ENCODE data around the gene TSPAN33.

TSPAN33 gene

DNA sequence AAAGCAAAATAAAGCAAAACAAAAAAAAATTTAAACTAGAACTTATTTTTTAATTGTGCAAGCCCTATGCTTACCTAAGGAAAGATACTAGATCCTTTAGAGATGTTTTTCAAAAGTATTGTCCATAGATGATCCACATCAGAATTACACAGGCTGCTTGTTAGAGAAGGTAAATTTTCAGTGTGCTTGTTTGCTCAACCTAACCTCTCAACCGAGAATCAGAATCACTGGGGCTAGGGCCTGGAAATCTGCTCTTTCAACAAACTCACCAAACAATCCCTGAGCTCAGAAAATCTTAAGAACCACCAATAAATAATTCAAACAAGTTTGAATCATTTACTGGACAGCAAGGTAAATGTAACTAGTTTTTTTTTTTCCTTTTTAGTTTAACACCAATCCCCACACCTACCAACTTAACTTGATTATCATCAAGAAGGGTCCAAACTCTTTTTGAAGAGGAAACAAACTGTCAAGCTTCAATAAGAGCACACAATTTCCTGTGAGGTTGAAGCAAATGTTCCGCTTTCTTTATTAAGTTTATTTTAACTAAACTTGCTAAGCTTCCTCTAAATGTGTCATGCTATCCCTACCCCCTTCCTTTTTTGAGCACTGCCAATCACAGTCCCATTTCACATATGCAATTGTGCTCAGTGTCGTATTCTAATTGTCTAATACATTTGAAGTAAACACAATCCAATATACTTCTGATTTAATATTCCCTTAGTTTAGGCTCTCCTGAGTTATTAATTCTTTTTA lies 7.4 kb upstream of the TSPAN33 start:
- no peak for DNase-seq (ENCODE audit: low read depth)

DNA sequence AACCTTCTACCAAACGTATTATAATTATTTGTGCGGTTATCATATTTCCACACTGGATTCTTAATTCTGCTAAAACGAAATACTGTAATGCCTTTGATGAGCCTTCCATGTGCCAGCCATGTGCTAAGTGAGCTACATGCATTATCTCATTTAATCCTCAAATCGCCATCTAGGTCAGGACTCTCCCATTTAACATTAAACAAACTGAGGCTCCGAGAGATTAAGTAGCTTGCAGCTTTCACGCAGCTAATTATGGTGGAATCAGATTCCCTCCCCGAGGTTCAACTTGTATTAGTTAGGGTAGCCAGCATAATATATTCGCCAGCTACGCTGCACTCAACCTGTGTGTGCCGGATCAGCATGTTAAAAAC lies 798 bp upstream of the TSPAN33 start:
- no peak for DNase-seq (ENCODE audit: low read depth)

DNA sequence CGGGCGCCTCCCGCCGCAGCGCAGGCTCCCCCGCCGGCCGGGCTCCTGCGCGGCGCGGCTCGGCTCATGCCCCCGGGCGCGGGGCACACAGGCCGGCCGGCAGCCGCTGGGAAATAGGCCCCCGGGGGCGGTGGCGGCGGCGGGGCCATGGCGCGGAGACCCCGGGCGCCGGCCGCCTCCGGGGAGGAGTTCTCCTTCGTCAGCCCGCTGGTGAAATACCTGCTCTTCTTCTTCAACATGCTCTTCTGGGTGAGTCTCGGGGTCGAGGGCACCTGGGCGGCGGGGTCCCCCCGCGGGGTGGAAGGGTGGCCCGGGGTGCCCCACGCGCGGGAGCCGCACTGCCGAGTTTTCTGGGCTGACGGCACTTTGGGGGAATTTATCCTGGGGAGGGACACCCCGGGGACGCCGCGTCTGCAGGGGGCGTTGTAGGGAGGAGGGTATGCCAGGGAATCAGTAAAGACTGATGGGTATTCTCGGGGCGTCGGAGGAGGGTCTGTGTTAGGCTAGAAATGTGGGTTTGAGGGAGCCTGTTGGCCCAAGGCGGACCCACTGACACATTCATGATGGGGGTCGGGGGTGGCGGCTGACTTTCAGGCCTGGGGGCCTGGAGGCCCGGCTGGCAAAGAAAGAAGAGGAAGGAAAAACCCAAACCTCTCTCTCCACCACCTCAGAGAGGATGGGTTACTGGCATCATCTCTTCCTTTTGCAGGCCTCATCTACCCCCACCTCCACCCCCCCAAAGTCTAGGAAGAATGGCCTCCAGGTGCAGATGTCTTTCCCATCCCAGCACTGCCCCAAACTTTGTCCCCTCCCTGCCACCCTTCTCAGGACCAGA lies 544 bp downstream of the TSPAN33 start:
- no peak for DNase-seq (ENCODE audit: low read depth)

DNA sequence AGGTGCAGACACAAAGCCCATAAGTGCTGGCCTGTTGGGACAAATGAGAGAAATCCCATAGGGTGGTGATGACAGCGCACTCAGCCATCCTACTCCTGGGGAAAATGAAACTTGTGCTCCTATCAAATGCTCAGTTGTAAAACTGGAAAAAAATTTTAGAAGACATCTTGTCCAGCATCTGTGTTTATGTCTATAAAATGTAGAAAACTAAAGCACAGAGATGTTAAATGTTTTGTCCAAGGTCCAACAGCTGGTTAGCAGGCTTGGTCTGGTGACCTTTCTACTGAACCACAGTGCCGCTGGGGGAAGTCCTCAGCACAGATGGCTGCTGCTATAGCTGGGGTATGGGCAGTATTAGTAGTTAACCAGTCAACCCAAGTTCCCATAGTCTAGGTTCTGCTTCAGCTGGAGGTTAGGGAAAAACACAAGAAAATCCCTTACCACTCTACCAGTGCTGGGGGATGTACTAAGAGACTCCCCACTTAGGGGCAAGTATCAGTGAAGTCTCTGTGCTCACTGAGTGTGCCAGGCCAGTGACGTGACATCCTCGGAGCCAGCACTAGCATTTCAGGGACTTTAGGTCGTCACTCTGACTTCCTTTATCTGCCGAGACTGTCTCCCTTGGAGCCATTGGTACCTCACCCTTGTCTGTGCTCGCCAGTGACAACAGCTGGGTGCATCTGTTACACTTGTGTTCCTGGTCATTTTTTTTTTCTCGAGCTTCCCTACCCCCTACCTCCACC lies 1.9 kb downstream of the TSPAN33 start:
- no peak for DNase-seq (ENCODE audit: low read depth)

DNA sequence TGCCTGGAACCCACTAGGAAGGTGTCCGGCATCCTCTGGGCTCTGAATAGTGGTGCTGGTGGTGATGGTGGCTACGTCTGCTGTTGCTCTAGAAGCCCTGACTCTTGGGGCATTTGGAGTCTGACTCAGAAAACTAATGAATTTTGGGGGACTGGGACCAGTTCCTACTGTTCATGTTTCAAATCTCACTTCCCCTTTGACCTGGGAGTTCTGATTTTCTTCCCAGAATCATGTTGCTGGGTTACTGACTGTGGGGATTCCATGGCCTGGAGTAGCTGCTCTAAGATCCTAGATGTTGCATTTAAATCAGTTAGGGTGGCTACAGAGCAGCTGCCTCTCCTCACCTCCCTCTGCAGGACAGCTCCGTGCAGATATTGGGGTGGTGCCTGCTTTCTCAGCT lies 3.2 kb downstream of the TSPAN33 start:
- no peak for DNase-seq (ENCODE audit: low read depth)

DNA sequence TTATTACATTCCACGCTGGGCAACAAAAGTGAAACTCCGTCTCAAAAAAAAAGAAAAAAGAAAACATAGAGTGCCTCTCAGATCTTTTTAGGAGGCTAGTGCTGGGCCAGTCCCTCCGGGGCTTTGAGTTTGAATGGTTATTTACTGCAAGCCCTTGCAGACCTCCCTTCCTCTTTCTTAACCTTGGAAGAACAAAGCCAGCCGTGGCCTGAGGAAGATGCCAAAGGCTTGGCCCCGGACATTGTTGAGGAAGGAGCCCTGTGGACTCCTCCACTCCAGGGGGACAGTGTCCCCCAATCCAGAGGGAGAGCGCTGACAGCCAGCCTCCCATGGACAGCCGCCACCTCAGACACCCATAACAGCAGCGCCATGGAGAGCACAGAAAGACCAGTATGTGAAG lies 5.0 kb downstream of the TSPAN33 start:
- no peak for DNase-seq (ENCODE audit: low read depth)

DNA sequence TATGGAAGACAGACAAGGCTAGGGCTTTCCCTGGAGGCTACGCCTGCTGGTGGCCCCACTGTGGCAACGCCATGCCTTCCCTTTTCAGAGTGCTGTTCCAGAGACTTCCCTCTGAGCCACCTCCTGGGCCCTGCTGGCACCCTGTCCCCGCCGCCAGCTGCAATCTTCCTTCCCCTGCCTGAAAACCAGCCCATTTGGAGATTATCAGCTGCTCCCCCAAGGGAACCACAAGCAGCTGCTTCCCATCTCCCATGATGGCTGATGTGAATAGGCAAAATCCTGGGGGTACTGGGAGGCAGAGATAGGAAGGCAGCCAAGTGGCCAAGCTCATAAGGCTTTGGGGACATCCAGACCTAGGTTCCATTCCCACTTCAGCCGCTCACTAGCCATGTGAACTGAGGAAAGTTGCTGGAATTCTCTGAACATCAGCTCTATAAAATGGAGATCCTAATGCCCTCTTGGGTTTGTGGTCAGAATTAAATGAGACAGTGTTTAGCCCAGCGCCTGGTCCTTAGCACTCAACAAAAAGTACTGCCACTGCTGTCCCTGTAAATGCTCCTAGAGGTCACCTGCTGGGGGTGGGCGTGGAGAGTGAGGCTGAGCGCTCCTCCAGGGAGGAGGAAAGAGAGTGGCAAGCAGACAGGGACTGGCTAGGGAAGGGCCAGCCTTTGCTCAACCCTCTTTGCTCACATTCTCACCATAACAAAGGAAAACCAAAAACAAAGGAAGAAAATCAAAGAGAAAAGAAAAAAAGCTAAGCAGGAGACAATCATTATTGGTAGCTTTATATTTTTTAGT lies 5.9 kb downstream of the TSPAN33 start:
- DNase-seq (ENCODE audit: low read depth), result no peak

DNA sequence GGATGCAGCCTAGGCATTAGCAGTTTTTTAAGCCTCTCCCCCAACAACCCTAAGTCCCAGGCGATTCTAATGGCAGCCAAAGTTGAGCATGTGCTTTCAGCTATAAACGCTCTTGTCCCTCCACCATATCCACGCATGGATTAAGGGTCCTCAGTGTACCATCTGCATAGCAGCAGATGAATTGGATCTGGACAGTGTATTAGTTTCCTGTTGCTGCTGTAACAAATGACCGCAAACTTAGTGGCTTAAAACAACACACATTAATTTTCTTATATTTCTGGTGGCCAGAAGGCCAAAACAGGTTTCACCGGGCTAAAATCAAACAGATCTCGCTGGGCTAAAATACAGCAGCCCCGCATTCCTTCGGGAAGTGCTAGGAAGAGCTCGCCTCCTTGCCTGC lies 13.1 kb downstream of the TSPAN33 start:
- DNase-seq (ENCODE audit: low read depth), result no peak

DNA sequence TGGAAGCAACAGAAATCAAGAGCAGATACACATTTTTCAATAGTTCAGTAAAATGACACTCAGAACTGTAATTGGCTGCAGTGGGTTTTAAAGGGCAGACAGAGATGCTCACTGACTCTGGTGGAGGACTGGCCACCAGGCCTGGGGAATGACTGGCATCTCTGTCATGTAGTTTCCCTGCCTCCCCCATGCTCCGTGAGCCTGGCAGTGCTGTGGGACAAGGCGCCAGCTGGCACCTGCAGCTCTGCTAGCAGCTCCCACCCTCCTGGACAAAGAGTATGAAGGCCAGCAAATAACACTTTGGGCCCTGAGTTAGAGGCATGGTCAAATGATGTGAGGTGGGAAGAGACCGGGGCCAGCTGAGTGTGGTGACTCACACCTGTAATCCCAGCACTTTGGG lies 15.0 kb downstream of the TSPAN33 start:
- no peak for DNase-seq (ENCODE audit: low read depth)

DNA sequence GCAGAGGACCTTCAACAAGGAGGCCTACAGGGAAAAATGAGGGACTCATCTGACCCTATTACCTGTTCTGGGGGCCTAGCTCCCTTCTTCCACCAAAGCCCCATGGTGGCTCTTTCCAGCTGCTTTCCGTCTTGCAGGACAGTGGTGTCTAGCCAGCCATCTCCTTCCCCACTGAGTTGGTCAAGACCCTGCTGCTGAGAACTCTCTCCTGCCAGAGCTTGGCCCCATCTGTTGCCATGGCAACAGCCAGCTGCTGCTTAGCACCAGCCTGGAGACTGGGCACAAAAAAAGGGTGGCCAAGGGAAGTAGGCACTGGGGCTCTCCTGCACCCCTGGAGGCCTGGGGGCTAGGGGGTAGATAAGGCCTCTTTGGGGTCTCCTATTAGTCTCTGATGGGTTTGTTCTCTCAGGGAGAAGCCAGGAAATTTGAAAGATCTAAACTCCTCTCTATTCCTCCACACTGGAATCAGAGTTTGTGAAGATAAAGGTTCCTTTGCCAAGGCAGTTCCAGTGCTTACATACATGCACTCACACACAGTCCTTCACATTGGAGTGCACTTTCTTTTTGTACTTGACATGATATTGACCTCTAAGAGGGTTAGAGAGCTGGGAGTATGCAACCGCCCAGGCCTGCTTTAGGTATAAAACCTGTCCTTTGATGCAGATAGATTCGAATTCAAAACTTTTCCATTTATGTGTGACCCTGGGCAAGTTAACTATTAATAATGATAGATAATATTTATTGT lies 15.8 kb downstream of the TSPAN33 start:
- DNase-seq (ENCODE audit: low read depth), result no peak

DNA sequence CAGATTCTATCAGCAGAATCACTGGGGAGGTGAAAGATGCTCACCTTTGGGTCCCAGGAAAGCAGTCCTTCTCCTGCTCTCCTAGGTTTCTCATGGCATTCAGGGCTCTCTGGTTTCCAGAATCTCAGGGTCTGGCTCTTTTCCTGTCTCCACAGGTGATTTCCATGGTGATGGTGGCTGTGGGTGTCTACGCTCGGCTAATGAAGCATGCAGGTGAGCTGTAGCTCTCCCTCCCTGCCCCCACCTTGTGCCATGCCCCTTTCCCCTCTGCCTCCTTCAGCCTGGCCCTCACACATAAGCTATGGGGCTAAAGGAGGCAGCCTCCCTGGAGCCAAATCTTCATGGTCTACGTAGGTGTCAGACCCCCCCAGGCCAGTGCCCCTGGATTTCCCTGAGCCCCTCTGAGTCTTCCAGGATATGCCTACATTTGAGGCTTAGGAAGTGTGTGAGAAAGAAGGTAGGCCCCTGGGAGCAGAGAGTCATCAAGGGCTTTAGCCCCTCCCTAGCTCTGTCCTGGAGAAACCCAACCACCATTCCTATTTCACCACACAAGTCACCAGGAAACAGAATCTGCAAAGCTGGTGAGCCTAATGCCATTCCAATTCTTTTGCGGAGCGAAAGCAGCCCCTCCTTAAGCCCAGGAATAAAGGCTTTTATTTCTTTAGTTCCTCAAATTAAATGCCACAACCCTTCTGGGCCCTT lies 17.2 kb downstream of the TSPAN33 start:
- DNase-seq (ENCODE audit: low read depth), result no peak

DNA sequence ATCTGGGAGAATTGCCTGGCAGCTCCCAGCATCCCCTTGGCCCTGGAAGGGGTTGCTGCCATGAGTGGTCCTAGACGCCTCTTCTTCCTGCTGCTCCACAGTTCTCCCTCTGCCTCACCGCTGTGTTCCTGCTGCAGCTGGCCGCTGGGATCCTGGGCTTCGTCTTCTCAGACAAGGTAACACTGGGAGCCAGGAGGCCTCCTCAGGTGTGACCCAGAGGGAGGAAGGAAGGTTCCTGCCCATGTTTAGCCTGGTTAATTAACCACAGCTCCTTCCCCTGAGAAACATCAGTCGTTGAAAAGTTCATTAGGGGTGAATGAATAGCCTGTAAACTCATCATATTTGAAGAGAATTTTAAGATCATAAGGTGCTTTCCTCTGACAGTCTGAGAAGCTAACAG lies 18.2 kb downstream of the TSPAN33 start:
- no peak for DNase-seq (ENCODE audit: low read depth)

DNA sequence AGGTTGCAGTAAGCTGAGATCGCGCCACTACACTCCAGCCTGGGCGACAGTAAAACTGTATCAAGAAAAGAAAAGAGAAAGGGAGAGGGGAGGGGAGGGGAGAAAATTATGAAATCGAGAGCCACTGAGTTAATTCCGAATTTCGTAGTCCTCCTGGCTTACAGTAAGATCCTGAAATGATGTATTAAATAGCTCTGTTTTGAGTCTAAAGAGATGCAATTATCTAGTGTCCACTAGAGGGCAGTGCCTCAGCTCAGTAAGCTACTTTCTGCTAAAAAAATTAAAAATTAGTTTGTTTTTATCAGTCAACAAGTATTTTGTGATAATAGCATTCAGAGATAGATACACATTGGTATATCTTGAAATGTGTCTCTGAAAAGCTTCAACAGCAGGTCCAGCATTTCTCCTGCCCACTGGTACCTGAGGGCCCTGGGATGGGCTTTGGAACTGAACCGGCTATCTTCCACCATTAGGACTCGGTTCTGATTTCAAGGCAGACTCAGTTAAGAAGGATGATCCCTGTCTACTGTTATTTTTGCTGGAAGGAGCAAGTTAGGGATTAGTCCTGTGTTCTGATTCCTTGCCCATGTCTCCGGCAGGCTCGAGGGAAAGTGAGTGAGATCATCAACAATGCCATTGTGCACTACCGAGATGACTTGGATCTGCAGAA lies 19.5 kb downstream of the TSPAN33 start:
- no peak for DNase-seq (ENCODE audit: low read depth)

DNA sequence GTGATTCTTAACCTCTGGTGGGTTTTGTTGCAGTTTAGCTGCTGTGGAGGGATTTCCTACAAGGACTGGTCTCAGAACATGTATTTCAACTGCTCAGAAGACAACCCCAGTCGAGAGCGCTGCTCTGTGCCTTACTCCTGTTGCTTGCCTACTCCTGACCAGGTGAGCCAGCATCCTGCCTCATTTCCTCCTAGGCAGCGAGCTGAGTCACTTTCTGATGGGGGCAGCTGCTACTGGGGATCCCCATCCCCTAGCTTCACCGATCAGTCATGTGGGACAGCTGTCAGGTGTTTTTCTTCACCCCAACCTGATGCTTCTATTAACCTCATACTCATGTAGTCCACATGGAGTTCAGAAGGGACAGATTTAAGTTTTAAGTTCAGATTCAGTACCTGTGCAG lies 22.2 kb downstream of the TSPAN33 start:
- no peak for DNase-seq (ENCODE audit: low read depth)

DNA sequence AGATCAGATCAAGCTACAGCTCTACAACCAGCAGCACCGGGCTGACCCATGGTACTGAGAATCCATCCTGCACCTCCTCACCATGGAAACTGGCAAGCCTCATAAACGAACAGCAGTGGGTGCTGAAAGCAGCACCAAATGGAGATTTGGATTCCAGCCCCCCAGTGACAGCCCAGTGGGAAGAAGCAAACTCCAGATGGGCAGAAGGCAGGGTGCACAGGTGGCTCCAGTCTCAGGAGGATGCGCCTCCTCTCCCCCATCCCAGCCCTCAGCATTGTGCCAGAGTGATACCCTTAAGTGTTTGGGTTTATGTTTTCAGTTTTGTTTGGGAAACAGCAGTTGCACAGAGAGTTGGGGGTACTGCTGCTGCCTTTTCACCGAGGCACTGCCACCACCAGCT lies 23.3 kb downstream of the TSPAN33 start:
- DNase-seq (ENCODE audit: low read depth), result no peak

DNA sequence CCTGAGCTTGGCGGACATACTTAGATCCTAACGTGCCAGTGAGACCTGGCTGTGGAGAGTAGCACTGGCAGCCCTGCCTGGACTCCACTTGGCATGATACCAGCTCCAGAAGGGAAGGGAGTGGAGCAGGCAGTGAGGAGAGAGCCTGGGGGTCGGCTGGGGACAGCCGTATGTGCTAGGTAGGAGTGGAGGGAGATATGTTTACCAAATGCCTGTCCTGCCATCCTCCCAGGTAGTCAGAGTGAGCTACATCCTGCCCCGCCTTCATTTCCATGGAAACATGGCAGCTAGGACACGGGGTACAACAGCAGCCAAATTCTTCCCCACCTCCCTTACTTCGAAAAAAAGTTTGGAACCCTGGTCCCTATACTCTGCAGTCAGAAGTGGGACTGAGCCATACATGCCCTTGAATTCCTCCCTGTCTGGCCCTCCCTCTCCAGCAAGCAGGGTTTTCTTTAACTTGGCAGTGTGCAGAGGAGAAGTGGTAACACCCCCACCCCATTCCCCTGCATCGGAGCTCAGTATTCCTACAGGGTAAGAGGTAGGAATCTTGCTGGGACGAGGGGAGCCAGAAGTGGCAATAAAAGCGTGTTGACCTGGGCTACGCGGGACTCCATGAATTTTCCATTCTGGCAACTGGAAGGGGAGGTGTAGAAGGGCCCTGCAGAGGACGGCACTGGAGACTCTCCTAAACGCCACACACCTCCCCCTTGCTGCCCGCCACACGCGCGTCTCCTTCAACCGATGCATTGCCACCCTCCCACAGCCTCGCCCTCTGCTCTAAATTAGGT lies 23.9 kb downstream of the TSPAN33 start:
- no peak for DNase-seq (ENCODE audit: low read depth)

DNA sequence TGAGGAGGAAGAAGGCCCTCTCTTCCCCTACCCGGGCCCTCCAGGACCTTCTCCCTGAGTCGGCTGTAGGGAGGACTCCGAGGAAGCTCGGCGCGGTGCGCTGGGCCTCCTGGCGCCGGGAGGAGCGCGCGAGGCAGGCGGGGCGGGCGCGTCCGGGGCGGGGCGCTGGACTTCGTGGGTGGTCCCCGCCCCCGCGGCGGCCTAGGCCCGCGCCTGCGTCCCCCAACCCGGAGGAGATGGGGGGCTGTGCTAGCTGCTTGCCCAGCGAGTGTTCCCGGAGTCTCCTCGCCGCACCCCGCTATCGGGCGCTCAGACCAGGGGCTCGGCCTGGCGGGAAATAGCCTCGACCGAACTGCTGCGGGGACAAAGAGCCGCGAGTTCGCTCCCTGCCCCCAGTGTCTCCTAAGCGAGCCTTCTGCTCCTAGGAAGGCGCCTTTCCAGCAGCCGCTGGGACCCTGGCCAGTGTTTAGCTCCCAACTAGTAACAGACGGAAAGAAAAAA lies 24.7 kb downstream of the TSPAN33 start:
- DNase-seq (ENCODE audit: low read depth), result no peak

DNA sequence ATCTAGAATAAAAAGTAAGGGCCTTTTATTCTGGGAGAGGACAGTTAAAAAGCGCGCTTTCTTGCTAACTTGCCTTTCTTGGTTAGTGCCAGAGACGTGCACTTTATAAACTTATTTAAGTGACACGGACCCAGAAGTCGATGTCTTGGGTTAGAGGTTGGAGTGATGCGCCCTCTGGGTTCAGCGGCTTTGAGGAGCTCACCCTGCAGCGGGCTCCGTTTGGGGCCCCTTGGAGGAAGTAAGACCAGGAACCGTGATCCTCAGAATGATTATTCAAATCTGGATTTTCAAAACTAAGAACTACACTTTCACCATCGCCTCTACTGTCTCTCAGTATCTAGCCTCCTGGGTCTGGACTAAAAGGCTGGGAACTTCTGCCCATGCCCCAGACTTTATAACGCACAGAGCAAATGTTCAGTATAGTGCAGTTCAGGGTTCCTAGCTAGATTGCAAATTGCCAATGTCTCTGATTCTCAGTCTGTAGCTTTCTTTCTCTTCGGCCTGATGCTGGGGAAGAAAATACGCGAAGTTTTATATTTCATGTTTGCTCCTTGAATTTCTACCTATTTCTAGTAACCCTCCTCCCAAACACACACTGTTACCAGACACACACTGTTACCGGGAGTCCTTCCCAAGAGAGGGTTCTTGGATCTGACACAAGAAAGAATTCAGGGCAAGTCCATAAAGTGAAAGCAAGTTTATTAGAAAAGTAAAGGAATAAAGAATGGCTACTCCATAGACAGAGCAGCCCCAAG lies 25.4 kb downstream of the TSPAN33 start:
- DNase-seq (ENCODE audit: low read depth), result no peak
